Ishikawa (cell line): ENCODE measurements around the gene LCN10.

Experiments
- CEBPB ChIP-seq: IDR thresholded peaks from 2 replicates; pipeline ENCODE4 v1.6.1; 2012
- CREB1 ChIP-seq: IDR thresholded peaks from 2 replicates; pipeline ENCODE4 v1.6.1; 2012; ENCODE audit warnings: low read depth
- EGR1 ChIP-seq: IDR thresholded peaks from 2 replicates; pipeline ENCODE4 v1.6.1; 2012
- EP300 ChIP-seq: IDR thresholded peaks from 2 replicates; pipeline ENCODE4 v1.6.1; 2012; ENCODE audit warnings: borderline replicate concordance
- FOXM1 ChIP-seq: IDR thresholded peaks from 2 replicates; pipeline ENCODE4 v1.6.1; 2012; ENCODE audit warnings: low read depth, borderline replicate concordance
- NFIC ChIP-seq: IDR thresholded peaks from 2 replicates; pipeline ENCODE4 v1.6.1; 2012
- RAD21 ChIP-seq: IDR thresholded peaks from 2 replicates; pipeline ENCODE4 v1.6.1; 2012; ENCODE audit warnings: low read depth
- TAF1 ChIP-seq: IDR thresholded peaks from 2 replicates; pipeline ENCODE4 v1.6.1; 2012; ENCODE audit warnings: low read depth, mild to moderate bottlenecking
- TCF12 ChIP-seq: IDR thresholded peaks from 2 replicates; pipeline ENCODE4 v1.6.1; 2012; ENCODE audit warnings: low read depth
- TEAD4 ChIP-seq: IDR thresholded peaks from 2 replicates; pipeline ENCODE4 v1.6.1; 2012
- USF1 ChIP-seq: IDR thresholded peaks from 2 replicates; pipeline ENCODE4 v1.6.1; 2012
- YY1 ChIP-seq: IDR thresholded peaks from 2 replicates; pipeline ENCODE4 v1.6.1; 2012; ENCODE audit warnings: low read depth
- ZBTB7A ChIP-seq: IDR thresholded peaks from 2 replicates; pipeline ENCODE4 v1.6.1; 2012; ENCODE audit warnings: low read depth
- TF ChIP-seq, protein P1 (sequence below): IDR thresholded peaks from 2 replicates; pipeline ENCODE4 v1.6.1; 2012
- TF ChIP-seq, protein P2 (sequence below): IDR thresholded peaks from 2 replicates; pipeline ENCODE4 v1.6.1; 2012; ENCODE audit warnings: low read depth, mild to moderate bottlenecking

Gene LCN10

GRCh38 chr9:136729144-136729543 lies 13.6 kb downstream of the LCN10 start:
- no peak for TF ChIP-seq CEBPB
- no peak for TF ChIP-seq NFIC
- no peak for TF ChIP-seq TCF12
- TF ChIP-seq TEAD4 = no peak
- TF ChIP-seq YY1 = no peak
- no peak for TF ChIP-seq RAD21
- TF ChIP-seq TAF1 = no peak
- no peak for TF ChIP-seq USF1
- no peak for TF ChIP-seq EGR1
- no peak for TF ChIP-seq CREB1
- TF ChIP-seq EP300 = no peak
- TF ChIP-seq, protein P1, sequence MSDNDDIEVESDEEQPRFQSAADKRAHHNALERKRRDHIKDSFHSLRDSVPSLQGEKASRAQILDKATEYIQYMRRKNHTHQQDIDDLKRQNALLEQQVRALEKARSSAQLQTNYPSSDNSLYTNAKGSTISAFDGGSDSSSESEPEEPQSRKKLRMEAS = no peak
- no peak for TF ChIP-seq ZBTB7A
- no peak for TF ChIP-seq FOXM1
- TF ChIP-seq, protein P2, sequence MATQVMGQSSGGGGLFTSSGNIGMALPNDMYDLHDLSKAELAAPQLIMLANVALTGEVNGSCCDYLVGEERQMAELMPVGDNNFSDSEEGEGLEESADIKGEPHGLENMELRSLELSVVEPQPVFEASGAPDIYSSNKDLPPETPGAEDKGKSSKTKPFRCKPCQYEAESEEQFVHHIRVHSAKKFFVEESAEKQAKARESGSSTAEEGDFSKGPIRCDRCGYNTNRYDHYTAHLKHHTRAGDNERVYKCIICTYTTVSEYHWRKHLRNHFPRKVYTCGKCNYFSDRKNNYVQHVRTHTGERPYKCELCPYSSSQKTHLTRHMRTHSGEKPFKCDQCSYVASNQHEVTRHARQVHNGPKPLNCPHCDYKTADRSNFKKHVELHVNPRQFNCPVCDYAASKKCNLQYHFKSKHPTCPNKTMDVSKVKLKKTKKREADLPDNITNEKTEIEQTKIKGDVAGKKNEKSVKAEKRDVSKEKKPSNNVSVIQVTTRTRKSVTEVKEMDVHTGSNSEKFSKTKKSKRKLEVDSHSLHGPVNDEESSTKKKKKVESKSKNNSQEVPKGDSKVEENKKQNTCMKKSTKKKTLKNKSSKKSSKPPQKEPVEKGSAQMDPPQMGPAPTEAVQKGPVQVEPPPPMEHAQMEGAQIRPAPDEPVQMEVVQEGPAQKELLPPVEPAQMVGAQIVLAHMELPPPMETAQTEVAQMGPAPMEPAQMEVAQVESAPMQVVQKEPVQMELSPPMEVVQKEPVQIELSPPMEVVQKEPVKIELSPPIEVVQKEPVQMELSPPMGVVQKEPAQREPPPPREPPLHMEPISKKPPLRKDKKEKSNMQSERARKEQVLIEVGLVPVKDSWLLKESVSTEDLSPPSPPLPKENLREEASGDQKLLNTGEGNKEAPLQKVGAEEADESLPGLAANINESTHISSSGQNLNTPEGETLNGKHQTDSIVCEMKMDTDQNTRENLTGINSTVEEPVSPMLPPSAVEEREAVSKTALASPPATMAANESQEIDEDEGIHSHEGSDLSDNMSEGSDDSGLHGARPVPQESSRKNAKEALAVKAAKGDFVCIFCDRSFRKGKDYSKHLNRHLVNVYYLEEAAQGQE = no peak

GRCh38 chr9:136728548-136729123 lies 14.1 kb downstream of the LCN10 start:
- TF ChIP-seq CREB1 = no peak
- TF ChIP-seq EP300 = no peak
- no peak for TF ChIP-seq TCF12
- no peak for TF ChIP-seq TAF1
- TF ChIP-seq, protein P2 = no peak
- TF ChIP-seq, protein P1 = no peak

GRCh38 chr9:136728080-136728547 lies 14.6 kb downstream of the LCN10 start:
- TF ChIP-seq, protein P1 = peak; percentile 96
- TF ChIP-seq EP300 (peak; percentile 45; the same call in 1 of the 2 replicates), TCF12 (peak; percentile 72; the same call in 1 of the 2 replicates), TAF1 (peak; percentile 94), CREB1 (peak; percentile 70), RAD21 (peak; percentile 28; the same call in 1 of the 2 replicates), YY1 (peak; percentile 80; the same call in 1 of the 2 replicates), FOXM1 (peak; percentile 35; the same call in 1 of the 2 replicates), TEAD4 (0 out of 2 replicates have a peak, but pooled peaks have one; percentile 22), ZBTB7A (no peak), CEBPB (no peak), NFIC (peak; percentile 44), EGR1 (peak; percentile 46; the same call in 1 of the 2 replicates), USF1 (peak; percentile 68)
- TF ChIP-seq, protein P2 = no peak

DNA sequence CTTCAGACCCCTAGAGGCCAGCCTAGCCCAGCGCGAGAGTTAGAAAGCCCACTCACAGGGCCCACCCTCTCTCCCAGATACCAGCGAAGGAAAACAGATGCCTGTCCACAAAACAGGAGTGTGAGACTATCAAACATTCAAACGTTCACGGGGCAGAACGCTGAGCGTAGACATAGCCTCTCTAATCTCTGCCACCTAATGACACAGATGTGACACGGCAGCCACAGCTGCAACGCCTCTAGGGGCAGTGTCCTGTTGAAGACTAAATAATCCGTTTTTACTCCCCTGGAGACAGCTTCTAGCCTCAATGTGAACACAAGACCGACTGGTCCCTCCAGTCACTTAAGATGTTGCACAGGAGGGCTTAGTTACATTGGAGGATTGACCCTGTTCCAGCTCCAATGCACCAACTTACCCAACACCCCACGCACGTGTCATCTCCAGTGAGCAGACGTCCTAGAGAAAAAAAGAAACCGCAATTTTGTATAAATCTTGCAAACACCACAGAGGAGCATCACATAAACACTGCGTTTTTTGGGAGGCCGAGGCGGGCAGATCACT lies 16.0 kb downstream of the LCN10 start:
- TF ChIP-seq RAD21 (no peak), CREB1 (no peak), CEBPB (no peak), YY1 (no peak), EGR1 (no peak), NFIC (no peak), ZBTB7A (no peak), TEAD4 (no peak), USF1 (no peak), TAF1 (no peak), EP300 (no peak)
- TF ChIP-seq, protein P1 = no peak
